ENCODE measurements around the gene FFAR1. TPM values are rescaled to one million over a fixed set of nuclear protein-coding genes. Genes with fewer than 3 reads are reported as not detected.
A peak's percentile ranks its signal among the peaks of the same experiment; 100 is the strongest.

FFAR1 gene
- total RNA-seq, 6 donors from 2014 or later: 0.17 TPM; not detected in 5

GRCh38 chr19:35300339-35300649 lies 47.4 kb upstream of the FFAR1 start:
- no peak for DNase-seq
- 87 to 98% methylated on average over 5 to 10 of the region's 10 CpGs for WGBS, 2 donors
- TF ChIP-seq POLR2A (IDR thresholded peaks at IDR 0.05) (no peak), EP300 (IDR thresholded peaks at IDR 0.05) (no peak), CTCF (IDR thresholded peaks at IDR 0.05) (no peak), POLR2AphosphoS5 (IDR thresholded peaks at IDR 0.05) (no peak)
- H3K4me1 ChIP-seq: peaks cover 0 to 3% (median 0%) of the 10 kb centered on the region in 4 donors
- no peaks in the 10 kb centered on the region for H3K36me3 ChIP-seq
- H3K4me3 ChIP-seq: no peak overlapping the region
- no peaks in the 10 kb centered on the region for H3K27me3 ChIP-seq
- H3K9me3 ChIP-seq: no peaks in the 10 kb centered on the region
- no peak for ATAC-seq (ENCODE audit: low FRiP score in 2 of 2)
- H3K27ac ChIP-seq: no peak overlapping the region

GRCh38 chr19:35301961-35302360 lies 45.7 kb upstream of the FFAR1 start:
- H3K9me3 ChIP-seq: no peaks in the 10 kb centered on the region
- WGBS, 2 donors: 81 to 82% methylated on average over 2 of the region's 2 CpGs
- no peak overlapping the region for H3K27ac ChIP-seq
- H3K36me3 ChIP-seq: no peaks in the 10 kb centered on the region
- DNase-seq (no peak), ATAC-seq (ENCODE audit: low FRiP score in 2 of 2) (no peak)
- no peak overlapping the region for H3K4me3 ChIP-seq
- H3K27me3 ChIP-seq: no peaks in the 10 kb centered on the region
- H3K4me1 ChIP-seq: peaks cover 0 to 3% (median 0%) of the 10 kb centered on the region in 4 donors
- no peak for TF ChIP-seq EP300 (IDR thresholded peaks at IDR 0.05)
- no peak for TF ChIP-seq POLR2A (IDR thresholded peaks at IDR 0.05)

GRCh38 chr19:35302446-35302845 lies 45.3 kb upstream of the FFAR1 start:
- Histone ChIP-seq H3K36me3 (no peaks in the 10 kb centered on the region), H3K27me3 (no peaks in the 10 kb centered on the region), H3K4me3 (no peak overlapping the region), H3K4me1 (peaks cover 0 to 5% (median 0%) of the 10 kb centered on the region in 4 donors), H3K9me3 (no peaks in the 10 kb centered on the region), H3K27ac (no peak overlapping the region)
- ATAC-seq (ENCODE audit: low FRiP score in 2 of 2): no peak
- TF ChIP-seq CTCF (IDR thresholded peaks at IDR 0.05): no peak
- 81 to 82% methylated on average over 16 of the region's 16 CpGs for WGBS, 2 donors
- no peak for DNase-seq

- H3K4me3 ChIP-seq: no peak overlapping the region
- DNase-seq (no peak), ATAC-seq (ENCODE audit: low FRiP score in 2 of 2) (no peak)
- WGBS, 2 donors: 78 to 89% methylated on average over 6 of the region's 6 CpGs
- no peaks in the 10 kb centered on the region for H3K36me3 ChIP-seq
- no peaks in the 10 kb centered on the region for H3K9me3 ChIP-seq
- no peak overlapping the region for H3K27ac ChIP-seq
- H3K27me3 ChIP-seq: no peaks in the 10 kb centered on the region
- no peak for TF ChIP-seq POLR2AphosphoS5 (IDR thresholded peaks at IDR 0.05)
- TF ChIP-seq CTCF (IDR thresholded peaks at IDR 0.05): no peak
- no peak for TF ChIP-seq EP300 (IDR thresholded peaks at IDR 0.05)
- no peak for TF ChIP-seq POLR2A (IDR thresholded peaks at IDR 0.05)
- peaks cover 0 to 7% (median 0%) of the 10 kb centered on the region in 4 donors for H3K4me1 ChIP-seq
Observed at GRCh38 chr19:35303357-35303915, 44.3 kb upstream of the FFAR1 start.

- Histone ChIP-seq H3K27me3 (no peaks in the 10 kb centered on the region), H3K36me3 (no peaks in the 10 kb centered on the region), H3K4me3 (no peak overlapping the region), H3K4me1 (peaks cover 0 to 9% (median 3%) of the 10 kb centered on the region in 4 donors), H3K27ac (no peak overlapping the region), H3K9me3 (no peaks in the 10 kb centered on the region)
- WGBS, 2 donors: 89 to 93% methylated on average over 11 of the region's 11 CpGs
- TF ChIP-seq POLR2A (IDR thresholded peaks at IDR 0.05): no peak
- no peak for TF ChIP-seq EP300 (IDR thresholded peaks at IDR 0.05)
- TF ChIP-seq CTCF (IDR thresholded peaks at IDR 0.05): no peak
- no peak for TF ChIP-seq POLR2AphosphoS5 (IDR thresholded peaks at IDR 0.05)
- DNase-seq (peak in 1 of 2 donors; percentile 51), ATAC-seq (ENCODE audit: low FRiP score in 2 of 2) (no peak)
Observed at GRCh38 chr19:35304036-35304435, 43.7 kb upstream of the FFAR1 start.

All from upper lobe of left lung (tissue), 6 donors.